Hematopoietic multipotent progenitor cell treated with erythropoietin and hydrocortisone succinate and interleukin-3 and kit ligand, for 6 days (in vitro differentiated cells): ENCODE data around the gene ABHD12.

ENCODE experiments used
- DNase-seq: peaks from one replicate; pipeline ENCODE4 v3.0.0-alpha.2; 2015

Gene ABHD12

GRCh38 chr20:25304025-25304549 lies 86.5 kb downstream of the ABHD12 start:
- no peak for DNase-seq

DNA sequence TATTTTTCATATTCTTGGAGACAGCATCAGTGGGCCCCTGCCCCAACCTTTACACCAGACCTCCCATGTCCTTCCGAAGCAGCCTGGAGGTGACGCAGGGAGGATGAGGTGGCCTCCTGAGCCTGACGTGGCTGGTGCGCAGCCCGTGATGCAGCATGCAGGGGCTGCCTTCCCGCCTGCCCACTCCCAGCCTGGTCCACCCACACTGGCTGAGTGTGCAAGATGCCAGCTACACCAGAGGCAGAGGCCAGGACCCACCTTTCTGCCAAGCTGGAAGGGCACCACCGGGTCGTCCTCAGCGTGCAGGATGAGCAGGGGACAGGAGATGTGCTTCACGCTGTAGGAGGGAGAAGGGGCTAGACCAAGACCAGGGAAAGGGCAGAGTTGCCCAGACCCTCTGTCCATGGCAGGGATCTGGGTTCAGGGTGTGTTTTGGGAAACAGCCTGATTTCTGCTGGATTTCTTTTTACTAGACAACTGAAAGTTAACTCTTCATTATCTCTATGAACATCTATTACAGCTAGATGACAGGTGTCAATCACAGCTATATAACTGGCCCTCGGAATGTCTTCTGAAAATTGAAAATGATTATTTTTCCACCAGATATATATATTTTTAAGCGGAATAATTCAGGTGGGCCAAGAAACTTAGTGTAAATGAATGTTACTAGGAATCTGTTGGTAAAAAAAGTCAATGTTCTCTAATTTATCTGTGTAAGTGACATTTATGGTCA lies 87.2 kb downstream of the ABHD12 start:
- no peak for DNase-seq

DNA sequence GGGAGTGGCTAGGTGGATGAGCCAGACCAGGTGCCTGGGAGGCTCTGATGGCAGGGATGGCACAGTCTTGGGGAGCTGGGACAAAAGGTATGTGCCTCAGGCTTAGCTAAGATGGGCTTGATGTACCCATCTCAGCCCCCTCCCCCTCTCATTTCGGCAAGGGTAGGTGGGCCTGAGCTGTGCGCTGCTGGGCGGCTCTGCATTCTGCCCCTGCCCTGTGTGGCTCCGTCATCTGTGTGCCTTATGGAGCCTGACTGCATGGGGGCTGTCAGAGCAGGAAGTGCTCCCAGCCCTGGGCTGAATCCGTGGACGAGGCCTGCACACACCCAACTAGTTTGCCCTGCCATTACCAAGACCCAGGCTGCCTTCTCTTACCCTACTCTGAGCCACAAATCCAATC lies 88.0 kb downstream of the ABHD12 start:
- DNase-seq: no peak

GRCh38 chr20:25301357-25301920 lies 89.2 kb downstream of the ABHD12 start:
- DNase-seq: no peak

GRCh38 chr20:25300496-25301170 lies 90.0 kb downstream of the ABHD12 start:
- DNase-seq: no peak

DNA sequence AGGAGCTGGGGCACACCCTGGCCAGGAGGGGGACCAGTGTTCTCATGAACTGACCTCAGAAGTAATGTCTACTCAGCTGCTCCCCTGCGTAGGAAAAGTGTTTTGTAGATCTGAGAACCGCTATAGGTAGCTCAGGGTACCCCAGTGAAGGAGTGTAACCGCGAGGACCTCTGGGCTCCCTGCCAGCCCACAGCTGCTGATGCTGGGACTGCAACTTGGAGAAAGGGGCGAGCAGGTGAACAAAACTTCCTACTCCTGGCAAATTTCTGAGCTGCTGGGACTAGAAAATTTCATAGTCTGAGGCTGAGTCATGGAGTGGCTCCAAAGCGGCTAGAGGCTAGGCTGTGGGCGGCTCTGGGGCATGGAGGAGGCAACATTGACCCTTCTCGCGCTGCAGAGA lies 90.8 kb downstream of the ABHD12 start:
- DNase-seq: no peak

GRCh38 chr20:25297141-25297905 lies 93.3 kb downstream of the ABHD12 start:
- no peak for DNase-seq

GRCh38 chr20:25296094-25297093 lies 94.2 kb downstream of the ABHD12 start:
- peak; percentile 59 for DNase-seq

DNA sequence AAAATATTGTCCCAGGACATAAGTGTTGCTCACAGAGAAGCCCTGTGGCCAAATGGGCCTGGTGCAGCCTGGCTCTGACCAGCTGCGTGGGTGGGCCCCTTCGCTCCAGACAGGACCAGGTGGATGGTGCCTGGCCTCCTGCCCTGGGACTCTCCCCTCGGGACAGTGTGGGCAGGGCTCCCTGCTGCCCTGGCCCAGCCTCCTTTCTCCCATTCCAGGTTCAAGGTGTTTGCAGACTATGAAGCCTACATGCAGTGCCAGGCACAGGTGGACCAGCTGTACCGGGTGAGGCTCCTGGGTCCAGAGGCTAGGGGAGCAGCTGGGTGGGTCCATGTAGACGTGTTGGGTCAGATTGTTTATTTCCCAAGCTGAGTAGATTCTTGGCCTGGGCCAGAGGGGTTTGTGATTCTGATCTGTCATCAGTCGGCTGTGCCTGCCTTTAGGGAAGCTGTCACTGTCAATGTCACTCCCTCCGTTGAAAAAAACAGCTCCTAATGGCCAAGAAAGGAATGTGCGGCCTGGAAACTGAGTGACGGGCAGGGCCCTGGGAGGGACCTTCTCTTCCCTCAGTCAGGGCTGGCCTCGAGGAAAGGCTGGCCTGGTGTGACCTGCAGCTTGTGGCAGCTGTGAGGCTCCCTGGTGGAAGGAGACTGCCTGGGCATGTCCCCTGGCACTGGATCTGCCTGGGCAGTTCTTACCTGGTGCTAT lies 95.1 kb downstream of the ABHD12 start:
- no peak for DNase-seq

GRCh38 chr20:25294459-25295385 lies 95.9 kb downstream of the ABHD12 start:
- DNase-seq: peak; percentile 73

DNA sequence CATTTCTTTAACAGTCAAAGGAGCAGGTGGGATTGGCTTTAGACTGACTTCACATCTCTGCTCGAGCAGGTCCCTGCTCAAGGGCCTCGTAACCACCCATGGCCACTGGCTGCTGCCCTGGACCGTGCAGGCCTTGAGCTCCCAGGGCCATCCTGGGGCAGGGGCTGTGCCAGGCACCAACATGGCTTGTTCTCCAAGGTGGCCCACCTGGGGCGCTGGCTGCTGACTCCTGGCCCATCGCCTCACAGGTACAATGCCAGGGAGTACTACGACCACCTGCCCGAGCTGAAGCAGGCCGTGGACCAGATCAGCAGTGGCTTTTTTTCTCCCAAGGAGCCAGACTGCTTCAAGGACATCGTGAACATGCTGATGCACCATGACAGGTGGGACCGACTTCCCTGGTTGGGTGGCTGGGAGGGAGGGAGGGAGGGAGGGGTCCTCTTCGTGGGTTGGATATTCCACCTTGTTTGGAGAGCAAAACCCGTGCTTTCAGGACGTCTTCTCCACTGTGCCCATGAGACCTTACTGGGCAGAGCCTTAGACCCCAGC lies 96.7 kb downstream of the ABHD12 start:
- DNase-seq: no peak

- DNase-seq: no peak
Observed at GRCh38 chr20:25293507-25293906, 97.1 kb downstream of the ABHD12 start.

DNA sequence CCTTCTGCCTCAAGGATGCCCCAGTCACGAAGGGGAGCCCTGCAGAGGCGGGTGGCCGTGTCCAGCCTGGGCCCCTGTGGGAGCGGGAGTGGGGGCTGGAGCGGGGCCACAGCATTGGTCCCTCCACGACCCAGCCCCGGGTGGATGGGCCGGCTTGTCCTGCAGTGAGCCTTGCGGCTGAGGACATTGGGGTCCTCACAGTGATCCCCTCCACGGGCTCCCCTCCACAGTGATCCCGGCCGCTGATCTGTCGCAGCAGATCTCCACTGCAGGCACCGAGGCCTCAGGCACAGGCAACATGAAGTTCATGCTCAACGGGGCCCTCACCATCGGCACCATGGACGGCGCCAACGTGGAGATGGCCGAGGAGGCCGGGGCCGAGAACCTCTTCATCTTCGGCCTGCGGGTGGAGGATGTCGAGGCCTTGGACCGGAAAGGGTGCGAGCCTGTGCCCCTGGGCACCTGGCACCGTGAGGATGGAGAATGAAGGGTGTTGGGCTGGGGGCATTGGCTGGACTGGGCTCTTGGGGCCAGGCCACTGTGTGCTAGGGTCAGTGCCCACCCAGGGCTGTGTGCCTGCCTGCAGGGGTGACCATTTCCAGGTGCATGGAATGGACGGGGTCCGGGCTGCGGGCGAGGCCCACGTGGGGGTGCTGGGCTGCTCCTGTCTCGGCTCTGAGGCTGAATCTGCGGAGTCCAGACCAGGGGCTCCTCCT lies 98.3 kb downstream of the ABHD12 start:
- DNase-seq: no peak

- DNase-seq: no peak
Observed at GRCh38 chr20:25291432-25292133, 99.1 kb downstream of the ABHD12 start.

- no peak for DNase-seq
Observed at GRCh38 chr20:25290646-25291431, 99.8 kb downstream of the ABHD12 start.

DNA sequence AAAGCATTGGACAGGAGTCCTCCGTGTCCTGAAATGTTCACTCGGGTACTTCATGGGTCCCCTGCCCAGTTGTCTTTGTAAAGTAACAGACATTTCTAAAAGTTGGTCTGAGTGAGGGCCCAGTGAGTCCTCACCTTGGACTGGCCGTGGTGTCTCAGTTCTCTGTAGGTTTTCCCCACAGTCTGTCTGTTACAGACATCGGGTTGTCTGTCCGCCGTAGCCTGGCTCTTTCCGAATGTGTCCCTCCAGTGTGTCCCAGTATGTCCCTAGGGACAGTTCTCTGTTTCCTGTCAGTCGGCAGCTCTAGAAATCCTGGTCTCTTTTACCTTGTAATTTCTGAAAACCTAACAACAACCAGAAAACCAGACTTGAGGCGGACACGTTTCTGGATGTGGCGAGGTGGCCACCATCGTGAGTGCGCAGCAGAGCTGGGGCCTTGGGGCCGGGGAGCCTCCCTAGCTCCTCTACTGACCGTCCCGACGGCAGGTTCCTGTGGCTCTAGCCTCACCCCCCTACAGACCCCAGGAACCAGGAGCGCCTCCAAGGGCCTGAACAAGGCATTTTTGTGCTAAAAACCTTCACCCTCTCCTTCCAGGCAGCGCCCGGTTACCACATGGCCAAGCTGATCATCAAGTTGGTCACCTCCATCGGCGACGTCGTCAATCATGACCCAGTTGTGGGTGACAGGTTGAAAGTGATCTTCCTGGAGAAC lies 100.6 kb downstream of the ABHD12 start:
- DNase-seq: no peak
